H1 (cell line): ENCODE data around the gene GINS3. TPM values are rescaled to one million over a fixed set of nuclear protein-coding genes. Genes with fewer than 3 reads are reported as not detected.

Experiments used
- CTCF ChIA-PET: fragments of 300-600 bp; sonication (Branson Sonifier 250); formaldehyde crosslinking; loops from one replicate; lab custom pipeline; 2021; ENCODE audit not compliant: partially characterized antibody; lab: Charles Lee
- POLR2A ChIA-PET: fragments of 300-600 bp; sonication (Branson Sonifier 250); formaldehyde crosslinking; loops from one replicate; lab custom pipeline; 2021; ENCODE audit warnings: inconsistent platforms; ENCODE audit not compliant: partially characterized antibody; lab: Charles Lee
- DNase-seq, 2 experiments: peaks; one replicate each; pipeline versions ENCODE4 v3.0.0 to v3.0.0-alpha.2; 2010 to 2022; ENCODE audit warnings: low spot score in 2 of 2, low read depth in 1 of 2, mixed read lengths in 1 of 2
- FAIRE-seq: peaks from 2 replicates; lab custom pipeline; 2011; peaks lifted over from hg19 to GRCh38; lab: Jason Lieb, UNC
- H2AFZ ChIP-seq: 2 replicates; pipeline ENCODE4 v1.8.1; 2012; ENCODE audit warnings: low read length, inconsistent platforms
- H2AK5ac ChIP-seq: 2 replicates; pipeline ENCODE4 v1.6.1; 2013; ENCODE audit warnings: low read depth, low read length
- H2BK120ac ChIP-seq: replicated peaks from 2 replicates; pipeline ENCODE3; 2013; ENCODE audit warnings: low read depth, low read length, inconsistent platforms
- H2BK12ac ChIP-seq: 2 replicates; pipeline ENCODE4 v1.6.1; 2013; ENCODE audit warnings: low read depth, low read length
- H2BK15ac ChIP-seq: 2 replicates; pipeline ENCODE4 v1.6.1; 2013; ENCODE audit warnings: low read length
- H2BK20ac ChIP-seq: 2 replicates; pipeline ENCODE4 v1.6.1; 2013; ENCODE audit warnings: low read length
- H2BK5ac ChIP-seq: 2 replicates; pipeline ENCODE4 v1.6.1; 2013; ENCODE audit warnings: low read depth, low read length
- H3K14ac ChIP-seq: 2 replicates; pipeline ENCODE4 v1.6.1; 2013; ENCODE audit warnings: inconsistent platforms; ENCODE audit not compliant: insufficient read length
- H3K18ac ChIP-seq: 2 replicates; pipeline ENCODE4 v1.6.1; 2013; ENCODE audit warnings: low read length; ENCODE audit errors: extremely low read depth
- H3K23ac ChIP-seq: 2 replicates; pipeline ENCODE4 v1.6.1; 2013; ENCODE audit warnings: inconsistent platforms; ENCODE audit not compliant: insufficient read length
- H3K23me2 ChIP-seq: 2 replicates; pipeline ENCODE4 v1.6.1; 2013; ENCODE audit warnings: low read depth, low read length
- H3K27ac ChIP-seq: 2 replicates; pipeline ENCODE4 v1.6.1; 2011; ENCODE audit warnings: low read depth, low read length, inconsistent platforms
- H3K27me3 ChIP-seq, 4 experiments: replicated peaks in 1 of 4; 1 replicate in 1 of 4; 2 replicates in 3 of 4; pipeline versions ENCODE4 v1.6.1 to v1.8.1; 2011 to 2013; ENCODE audit warnings: low read length in 3 of 4, mild to moderate bottlenecking in 3 of 4, inconsistent platforms in 2 of 4, mixed read lengths in 2 of 4, moderate library complexity in 1 of 4; ENCODE audit not compliant: control insufficient read depth in 3 of 4, insufficient read depth in 3 of 4; ENCODE audit errors: extremely low read depth in 1 of 4
- H3K36me3 ChIP-seq, 4 experiments: 2 replicates each; pipeline versions ENCODE4 v1.6.1 to v1.8.1; 2011 to 2013; ENCODE audit warnings: mild to moderate bottlenecking in 4 of 4, low read length in 3 of 4, moderate library complexity in 2 of 4, control low read depth in 1 of 4, inconsistent platforms in 1 of 4; ENCODE audit not compliant: insufficient read depth in 4 of 4, control insufficient read depth in 2 of 4
- H3K4ac ChIP-seq: replicated peaks from 2 replicates; pipeline ENCODE3; 2013; ENCODE audit warnings: low read length, low read depth, mixed read lengths, inconsistent platforms; ENCODE audit not compliant: insufficient read length
- H3K4me1 ChIP-seq, 4 experiments: replicated peaks in 1 of 4; 1 replicate in 1 of 4; 2 replicates in 3 of 4; pipeline versions ENCODE4 v1.6.1 to v1.8.1; 2011 to 2013; ENCODE audit warnings: low read length in 3 of 4, inconsistent platforms in 2 of 4, mixed read lengths in 1 of 4; ENCODE audit not compliant: insufficient read depth in 4 of 4, control insufficient read depth in 3 of 4
- H3K4me2 ChIP-seq, 2 experiments: 2 replicates each; pipeline versions ENCODE4 v1.6.1 to v1.8.1; 2011 to 2013; ENCODE audit warnings: low read depth in 2 of 2, low read length in 2 of 2, control low read depth in 1 of 2, inconsistent platforms in 1 of 2, mild to moderate bottlenecking in 1 of 2; ENCODE audit not compliant: insufficient read depth in 1 of 2
- H3K4me3 ChIP-seq, 4 experiments: fragments of 200-600, 300-600 bp in 1 of 4; sonication (generic), shearing (Covaris generic), sonication (Bioruptor Twin) in 1 of 4; 2 replicates each; pipeline versions ENCODE4 v1.5.1 to v1.8.1; 2011 to 2016; ENCODE audit warnings: low read length in 4 of 4, low read depth in 3 of 4, control low read depth in 2 of 4, inconsistent platforms in 2 of 4, mild to moderate bottlenecking in 2 of 4, mixed read lengths in 1 of 4, moderate library complexity in 1 of 4; ENCODE audit not compliant: insufficient read depth in 2 of 4; ENCODE audit errors: extremely low read depth in 1 of 4
- H3K56ac ChIP-seq: replicated peaks from 2 replicates; pipeline ENCODE3; 2013; ENCODE audit warnings: low read depth, mild to moderate bottlenecking, mixed read lengths, low read length, inconsistent platforms; ENCODE audit not compliant: insufficient read length
- H3K79me1 ChIP-seq: 2 replicates; pipeline ENCODE4 v1.6.1; 2013; ENCODE audit warnings: low read depth, low read length, control low read depth
- H3K79me2 ChIP-seq, 2 experiments: 2 replicates each; pipeline versions ENCODE4 v1.6.1 to v1.8.1; 2012 to 2013; ENCODE audit warnings: low read length in 2 of 2, mild to moderate bottlenecking in 2 of 2, inconsistent platforms in 1 of 2; ENCODE audit not compliant: insufficient read depth in 2 of 2, control insufficient read depth in 1 of 2
- H3K9ac ChIP-seq, 4 experiments: replicated peaks in 1 of 4; 1 replicate in 1 of 4; 2 replicates in 3 of 4; pipeline versions ENCODE4 v1.6.1 to v1.8.1; 2011 to 2013; ENCODE audit warnings: low read depth in 3 of 4, low read length in 3 of 4, control low read depth in 2 of 4, mild to moderate bottlenecking in 2 of 4, moderate library complexity in 2 of 4, inconsistent platforms in 1 of 4; ENCODE audit errors: extremely low read depth in 1 of 4
- H3K9me3 ChIP-seq, 2 experiments: 2 replicates each; pipeline versions ENCODE4 v1.6.1 to v1.8.1; 2012 to 2013; ENCODE audit warnings: mild to moderate bottlenecking in 2 of 2, moderate library complexity in 2 of 2, control low read depth in 1 of 2, inconsistent platforms in 1 of 2, low read depth in 1 of 2, low read length in 1 of 2, mixed read lengths in 1 of 2; ENCODE audit not compliant: insufficient read depth in 2 of 2
- H4K20me1 ChIP-seq, 2 experiments: replicated peaks in 1 of 2; 2 replicates each; pipeline versions ENCODE3 to v1.8.1; 2011 to 2013; ENCODE audit warnings: inconsistent platforms in 2 of 2, low read length in 2 of 2, mild to moderate bottlenecking in 1 of 2; ENCODE audit not compliant: insufficient read depth in 2 of 2, control insufficient read depth in 1 of 2
- H4K5ac ChIP-seq: 2 replicates; pipeline ENCODE4 v1.6.1; 2013; ENCODE audit warnings: low read length, low read depth, mixed read lengths, inconsistent platforms; ENCODE audit not compliant: insufficient read length
- H4K8ac ChIP-seq: 2 replicates; pipeline ENCODE4 v1.8.0; 2013; ENCODE audit warnings: mild to moderate bottlenecking, moderate library complexity, low read length, inconsistent platforms; ENCODE audit not compliant: insufficient read depth; ENCODE audit errors: extremely low read depth
- H4K91ac ChIP-seq: replicated peaks from 2 replicates; pipeline ENCODE3; 2013; ENCODE audit warnings: low read length, mixed read lengths, inconsistent platforms; ENCODE audit not compliant: insufficient read length
- BACH1 ChIP-seq: IDR thresholded peaks from 2 replicates; pipeline ENCODE4 v1.6.1; 2012; ENCODE audit warnings: low read length, improper control_type of control experiment
- BRCA1 ChIP-seq: IDR thresholded peaks from 2 replicates; pipeline ENCODE4 v1.6.1; 2012; ENCODE audit warnings: low read depth, low read length, improper control_type of control experiment
- CHD2 ChIP-seq: IDR thresholded peaks from 2 replicates; pipeline ENCODE4 v1.6.1; 2012; ENCODE audit warnings: low read length, improper control_type of control experiment
- CREB1 ChIP-seq: IDR thresholded peaks from 2 replicates; pipeline ENCODE4 v1.6.1; 2012; ENCODE audit warnings: inconsistent platforms
- E2F6 ChIP-seq: IDR thresholded peaks from 2 replicates; pipeline ENCODE4 v1.6.1; 2012; ENCODE audit warnings: inconsistent platforms
- NANOG ChIP-seq: IDR thresholded peaks from 2 replicates; pipeline ENCODE4 v1.6.1; 2011; ENCODE audit warnings: low read length, low read depth, mild to moderate bottlenecking, inconsistent platforms; ENCODE audit not compliant: insufficient read depth, poor library complexity, severe bottlenecking
- PHF8 ChIP-seq: fragments of 200-600 bp; sonication (generic); conservative IDR thresholded peaks from 2 replicates; pipeline ENCODE4 v1.7.1; 2012; ENCODE audit warnings: low read depth, mild to moderate bottlenecking, inconsistent platforms, low read length, moderate library complexity
- RAD21 ChIP-seq, 2 experiments: IDR thresholded peaks in 1 of 2; conservative IDR thresholded peaks in 1 of 2; 2 replicates each; pipeline ENCODE4 v1.6.1; 2011; ENCODE audit warnings: low read depth in 2 of 2, low read length in 2 of 2, improper control_type of control experiment in 1 of 2, inconsistent platforms in 1 of 2, mild to moderate bottlenecking in 1 of 2, moderate library complexity in 1 of 2
- RBBP5 ChIP-seq: IDR thresholded peaks from 2 replicates; pipeline ENCODE4 v1.7.1; 2012; ENCODE audit warnings: low read depth, mild to moderate bottlenecking, inconsistent platforms, low read length, moderate library complexity, borderline replicate concordance
- SIN3A ChIP-seq, 2 experiments: IDR thresholded peaks in 1 of 2; conservative IDR thresholded peaks in 1 of 2; 2 replicates each; pipeline ENCODE4 v1.6.1; 2011 to 2012; ENCODE audit warnings: low read length in 2 of 2, improper control_type of control experiment in 1 of 2, low read depth in 1 of 2, mild to moderate bottlenecking in 1 of 2
- TCF12 ChIP-seq: IDR thresholded peaks from 2 replicates; pipeline ENCODE4 v1.6.1; 2011; ENCODE audit warnings: low read depth, mild to moderate bottlenecking, low read length
- USF2 ChIP-seq: IDR thresholded peaks from 2 replicates; pipeline ENCODE4 v1.6.1; 2011; ENCODE audit warnings: low read length, improper control_type of control experiment
- WGBS, 2 experiments: shearing (Covaris generic) in 1 of 2; methylation state at CpG; one replicate each; pipeline versions ENCODE4 v1.1.6 to v1.1.7; 2013 to 2015; ENCODE audit warnings: low lambda C conversion rate in 2 of 2, mixed read lengths in 2 of 2, inconsistent platforms in 1 of 2, low coverage in 1 of 2, missing lambda C conversion rate in 1 of 2; ENCODE audit not compliant: insufficient replicate concordance in 2 of 2, insufficient coverage in 1 of 2, insufficient read length in 1 of 2; ENCODE audit errors: extremely low coverage in 1 of 2, missing lambda C conversion rate in 1 of 2; 5-methylcytosine and 5-hydroxymethylcytosine counted together
- polyA plus RNA-seq, 7 experiments: library from polyadenylated mRNA; depleted of rRNA in 3 of 7; stranded (reverse) in 5 of 7; unstranded in 2 of 7; fragments of >200 nt in 5 of 7; fragments of 200-250 nt in 2 of 7; gene quantifications; 1 replicate in 5 of 7; 2 replicates in 1 of 7; 4 replicates in 1 of 7; pipeline versions ENCODE4 v1.2.1 to v1.2.3, GENCODE V29; 2011 to 2013; ENCODE audit warnings: missing spikeins in 2 of 7, mixed read lengths in 2 of 7
- total RNA-seq: library from RNA; stranded (reverse); fragmentation: NEBNext Ultra II Directional; extraction: Animal tissue kit (Norgen Biotek cat#: 25700); gene quantifications from 2 replicates; pipeline ENCODE4 v1.2.1, GENCODE V29; 2021

Gene GINS3
- total and polyA plus RNA-seq, 2 of the 8 experiments (the other 6 are each of a cell fraction or from before 2014, with no cell fraction given) = 12.9 to 15.4 TPM

- CTCF ChIA-PET = interaction anchor here (0.8 to 4.8 kb wide), 4 partner anchors 14 to 306 kb away, joined by 3 to 18 read pairs (median 3); no protein-coding TSS in a partner anchor
- TF ChIP-seq USF2 (no peak), E2F6 (no peak), RAD21 (IDR thresholded peaks at IDR 0.05 in 1 of 2, conservative IDR thresholded peaks at IDR 0.05 in 1 of 2; ENCODE audit: low read depth in 2 of 2, low read length in 2 of 2) (no peak; a peak in 1 of 4 replicates), TCF12 (no peak), NANOG (no peak), RBBP5 (no peak), BACH1 (no peak), CREB1 (no peak), SIN3A (conservative IDR thresholded peaks at IDR 0.05 in 1 of 2, IDR thresholded peaks at IDR 0.05 in 1 of 2; ENCODE audit: low read depth in 1 of 2, low read length in 2 of 2) (no peak), BRCA1 (no peak), CHD2 (no peak), PHF8 (no peak)
Observed at GRCh38 chr16:58449768-58450167, 57.5 kb downstream of the GINS3 start.

More at GRCh38 chr16:58449768-58450167, 57.5 kb downstream of the GINS3 start:
- Histone ChIP-seq H4K20me1 (peaks cover 0 to 1% of the 10 kb centered on the region in 2 experiments), H3K27ac (no peak overlapping the region), H3K27me3 (no peaks in the 10 kb centered on the region; a peak in 1 of 7 replicates), H3K4me1 (no peaks in the 10 kb centered on the region), H2BK20ac (no peak overlapping the region), H3K36me3 (no peaks in the 10 kb centered on the region), H2AK5ac (no peak overlapping the region), H3K9ac (no peak overlapping the region), H4K91ac (no peak overlapping the region), H2AFZ (no peak overlapping the region), H3K4me2 (no peak overlapping the region), H3K4me3 (no peak overlapping the region), H4K8ac (no peak overlapping the region), H2BK15ac (no peak overlapping the region), H3K79me1 (no peaks in the 10 kb centered on the region), H3K56ac (no peak overlapping the region), H3K18ac (no peak overlapping the region), H2BK120ac (no peak overlapping the region), H2BK5ac (no peak overlapping the region), H2BK12ac (no peak overlapping the region), H3K23me2 (no peaks in the 10 kb centered on the region; the same call in 1 of the 2 replicates), H3K23ac (no peak overlapping the region), H3K14ac (no peak overlapping the region), H3K9me3 (no peaks in the 10 kb centered on the region), H3K79me2 (no peaks in the 10 kb centered on the region), H3K4ac (no peak overlapping the region), H4K5ac (no peak overlapping the region)
- POLR2A ChIA-PET = no interaction called here
- FAIRE-seq (no peak), DNase-seq (no peak)
- 76% methylated on average over 5 of the region's 5 CpGs; no CpG with 5 or more reads in 1 of the 2 experiments for WGBS, 2 experiments
